Daoy (cell line): ENCODE results near the gene IL18BP. TPM values are rescaled to one million over a fixed set of nuclear protein-coding genes. Genes with fewer than 3 reads are reported as not detected.

Experiments
- DNase-seq: peaks from one replicate; pipeline ENCODE4 v3.0.0-alpha.2; 2015; ENCODE audit warnings: low read depth
- total RNA-seq: library from RNA; depleted of rRNA; stranded (reverse); fragments of >200 nt; shearing (Covaris generic); gene quantifications from 2 replicates; pipeline ENCODE4 v1.2.3, GENCODE V29; 2014; rRNA removed

Gene IL18BP
- total RNA-seq, 1 experiment from 2014 or later, result 3.4 TPM

- DNase-seq, result no peak
These were observed 47.1 kb downstream of the IL18BP start for GRCh38 chr11:72045849-72046248.

GRCh38 chr11:72048766-72049460 lies 50.2 kb downstream of the IL18BP start:
- no peak for DNase-seq

Other genes starting within 250 kb of the IL18BP start
- gene DEFB108B, start 165.7 kb upstream of the IL18BP start, total RNA-seq, result not detected in 2 replicates
- not detected in 2 replicates for gene DEFB131B, start 120.5 kb upstream of the IL18BP start, total RNA-seq
- gene XNDC1N, start 70.3 kb upstream of the IL18BP start, total RNA-seq, result 4.0 and 8.6 TPM in 2 replicates
- gene RNF121, start 69.9 kb upstream of the IL18BP start, total RNA-seq, result 30.6 and 33.9 TPM in 2 replicates
- gene NUMA1, start 81.6 kb downstream of the IL18BP start, total RNA-seq, result 74.2 and 76.7 TPM in 2 replicates
- gene LRRC51, start 81.9 kb downstream of the IL18BP start, total RNA-seq, result 3.3 and 6.4 TPM in 2 replicates
- gene LAMTOR1, start 104.4 kb downstream of the IL18BP start, total RNA-seq, result 86.8 and 90.6 TPM in 2 replicates
- not detected in 2 replicates for gene TOMT, start 107.0 kb downstream of the IL18BP start, total RNA-seq
- gene ANAPC15, start 113.8 kb downstream of the IL18BP start, total RNA-seq, result 38.8 and 56.7 TPM in 2 replicates
- gene FOLR3, start 136.8 kb downstream of the IL18BP start, total RNA-seq, result not detected in 2 replicates
- gene FOLR1, start 193.2 kb downstream of the IL18BP start, total RNA-seq, result not detected in 2 replicates
- not detected in 2 replicates for gene FOLR2, start 217.9 kb downstream of the IL18BP start, total RNA-seq
- gene INPPL1, start 225.9 kb downstream of the IL18BP start, total RNA-seq, result 27.4 and 57.3 TPM in 2 replicates
- not detected in 2 replicates for gene PHOX2A, start 245.3 kb downstream of the IL18BP start, total RNA-seq